Activated T-helper 1 cell treated with anti-CD3 and anti-CD28 coated beads, Interleukin-12 subunit alpha, Interleukin-12 subunit beta, Interleukin-2, Interleukin-4 antibody, amounts not matched to agents 30 ng/mL and 10 ng/mL and 1 ng/mL, durations not matched to agents 14 hours and 24 hours and 36 hours (primary cell): ENCODE measurements around the gene CAB39. TPM values are rescaled to one million over a fixed set of nuclear protein-coding genes. Genes with fewer than 3 reads are reported as not detected.
A peak's percentile ranks its signal among the peaks of the same experiment; 100 is the strongest.
"Not testable (repeated sequence)": the region's sequence is repeated elsewhere in the genome, so short reads cannot be mapped to it uniquely, and the experiment has no call there.

Source experiments
- DNase-seq: peaks from one replicate; pipeline ENCODE4 v3.0.0; 2021; ENCODE audit warnings: low spot score
- H3K27ac Mint-ChIP-seq: one replicate; pipeline ENCODE4 v1.8.0; 2021; ENCODE audit warnings: mild to moderate bottlenecking, mixed read lengths
- H3K27me3 Mint-ChIP-seq: one replicate; pipeline ENCODE4 v1.8.0; 2022; ENCODE audit warnings: mild to moderate bottlenecking, moderate library complexity, mixed read lengths; ENCODE audit not compliant: insufficient read depth
- H3K36me3 Mint-ChIP-seq: one replicate; pipeline ENCODE4 v1.8.0; 2021; ENCODE audit warnings: low read depth, mixed read lengths
- H3K4me1 Mint-ChIP-seq: one replicate; pipeline ENCODE4 v1.8.0; 2021; ENCODE audit warnings: low read depth, mixed read lengths
- H3K4me3 Mint-ChIP-seq: one replicate; pipeline ENCODE4 v1.8.0; 2021; ENCODE audit warnings: mild to moderate bottlenecking, moderate library complexity, mixed read lengths
- H3K9me3 Mint-ChIP-seq: one replicate; pipeline ENCODE4 v1.8.0; 2021; ENCODE audit warnings: mixed read lengths
- intact Hi-C: fragments of 100-400 bp; cut with micrococcal nuclease; formaldehyde crosslinking; loops from one replicate; pipeline ENCODE4 v1.15.1; 2024
- total RNA-seq: library from RNA; stranded (reverse); gene quantifications from 2 replicates; pipeline ENCODE4 v1.2.3, GENCODE V29; 2022

CAB39 gene
- total RNA-seq, 1 donor from 2014 or later, result 168 TPM

DNA sequence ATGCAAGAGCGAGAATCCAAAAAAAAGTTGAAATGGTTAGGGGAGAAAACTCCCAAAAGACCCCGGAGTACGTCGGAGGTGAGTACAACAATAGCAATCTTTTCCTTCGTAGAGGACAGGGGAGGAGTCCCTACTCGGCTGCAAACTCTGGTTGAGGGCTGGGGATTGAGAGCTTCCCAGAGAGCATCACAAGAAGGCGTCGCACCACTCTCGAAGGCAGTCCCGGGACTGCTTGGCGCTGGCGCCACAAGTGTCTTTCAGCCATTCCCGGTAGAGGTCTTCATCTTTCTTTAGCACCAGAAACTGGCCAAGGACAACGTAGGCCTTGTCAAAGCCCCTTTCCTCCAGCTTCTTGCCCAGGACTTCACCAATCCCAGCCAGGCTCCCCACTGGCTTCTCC lies 12.3 kb downstream of the CAB39 start:
- DNase-seq, intact Hi-C loops, H3K27me3 Mint-ChIP-seq, H3K9me3 Mint-ChIP-seq, H3K27ac Mint-ChIP-seq, H3K4me3 Mint-ChIP-seq: not testable (repeated sequence)
- H3K4me1 Mint-ChIP-seq, result peaks cover 62% of the 10 kb centered on the region
- peaks cover 38% of the 10 kb centered on the region for H3K36me3 Mint-ChIP-seq

GRCh38 chr2:230731512-230731911 lies 18.9 kb downstream of the CAB39 start:
- Mint-ChIP-seq H3K4me3 (no peak overlapping the region), H3K4me1 (peaks cover 59% of the 10 kb centered on the region), H3K9me3 (no peaks in the 10 kb centered on the region), H3K27me3 (no peaks in the 10 kb centered on the region), H3K36me3 (peaks cover 22% of the 10 kb centered on the region), H3K27ac (no peak overlapping the region)
- intact Hi-C loops, result no loop called here
- no peak for DNase-seq

DNA sequence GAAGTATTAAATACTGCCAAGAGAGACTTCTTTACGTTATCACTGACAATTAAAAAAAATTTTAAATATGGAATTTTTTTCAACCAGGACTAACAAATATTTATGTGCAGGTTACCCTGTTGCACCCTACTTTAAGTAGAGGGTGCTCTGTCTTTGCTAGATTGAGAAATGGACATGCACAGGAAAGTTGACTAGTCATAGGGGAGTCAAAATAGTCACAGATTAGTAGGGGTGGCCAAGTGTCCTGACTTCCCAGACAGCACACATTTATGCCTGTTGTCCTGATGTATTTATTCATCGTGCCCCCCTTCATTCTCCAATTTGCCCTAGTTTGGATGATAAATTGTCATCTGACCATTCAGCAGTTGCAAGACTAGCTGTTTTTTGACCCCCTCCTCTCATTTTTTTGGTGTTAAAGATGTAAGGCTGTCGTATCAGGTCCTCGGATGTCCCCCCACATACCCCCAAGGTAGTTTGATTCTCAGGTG lies 20.3 kb downstream of the CAB39 start:
- peak overlapping the region; percentile 53 for H3K27ac Mint-ChIP-seq
- intact Hi-C loops, result no loop called here
- H3K9me3 Mint-ChIP-seq, result no peaks in the 10 kb centered on the region

DNA sequence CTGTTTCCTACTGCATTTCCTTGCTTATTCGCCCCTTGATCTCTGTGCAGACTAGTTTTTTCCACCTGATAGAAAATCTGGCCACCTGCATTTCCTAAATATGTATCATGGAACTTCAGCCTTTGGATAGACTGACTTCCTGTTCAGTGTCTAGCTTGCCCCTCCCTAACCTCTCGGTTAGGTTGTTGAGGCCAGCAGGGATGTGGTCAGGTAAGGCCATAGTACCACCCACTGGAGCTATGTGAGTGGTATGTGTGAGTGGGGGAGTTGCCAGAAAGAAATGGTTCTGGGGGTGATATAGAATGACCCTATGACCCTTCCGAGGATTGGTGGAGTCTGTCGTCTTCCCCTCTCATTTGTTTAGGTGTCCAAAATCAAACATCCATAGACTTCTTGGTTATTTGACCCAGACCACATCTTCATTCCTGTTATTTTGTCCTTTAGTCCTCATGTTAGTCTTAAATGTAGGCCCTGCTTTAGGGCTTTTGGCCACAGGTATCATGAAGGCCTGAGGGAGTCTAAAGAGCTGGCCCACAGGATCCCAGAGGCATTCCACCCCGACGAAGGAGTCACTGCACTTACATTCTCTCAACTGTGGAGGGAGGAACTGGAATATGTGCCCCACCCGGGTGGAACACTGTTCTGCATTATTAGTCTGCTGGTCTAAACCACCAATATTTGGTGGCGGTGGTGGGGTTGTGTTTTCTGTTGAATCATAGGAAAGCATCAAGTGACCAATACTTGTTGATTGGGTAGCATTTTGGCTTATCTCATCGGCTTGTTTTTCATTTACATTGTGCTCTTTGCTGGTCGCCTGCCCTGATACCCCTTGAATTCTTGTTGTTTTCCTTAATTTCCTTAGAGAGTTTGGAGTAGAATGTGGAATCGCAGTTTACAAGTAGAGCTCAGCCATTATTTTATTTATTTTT lies 21.9 kb downstream of the CAB39 start:
- DNase-seq, result no peak
- no peaks in the 10 kb centered on the region for H3K9me3 Mint-ChIP-seq
- H3K27me3 Mint-ChIP-seq, result no peaks in the 10 kb centered on the region
- H3K4me1 Mint-ChIP-seq, result peaks cover 72% of the 10 kb centered on the region
- H3K27ac Mint-ChIP-seq, result peak overlapping the region; percentile 64
- intact Hi-C loops, result no loop called here
- peaks cover 28% of the 10 kb centered on the region for H3K36me3 Mint-ChIP-seq
- H3K4me3 Mint-ChIP-seq, result no peak overlapping the region

More for the DNA sequence above, 20.3 kb downstream of the CAB39 start:
- no peak for DNase-seq
- Mint-ChIP-seq H3K4me1 (peaks cover 67% of the 10 kb centered on the region), H3K36me3 (peaks cover 21% of the 10 kb centered on the region), H3K4me3 (no peak overlapping the region), H3K27me3 (no peaks in the 10 kb centered on the region)

GRCh38 chr2:230735884-230736283 lies 23.2 kb downstream of the CAB39 start:
- Mint-ChIP-seq H3K27ac (peak overlapping the region; percentile 59), H3K27me3 (no peaks in the 10 kb centered on the region)
- intact Hi-C loops, result loop anchor here (1.0 to 2.0 kb wide), 2 partner anchors 13 to 45 kb away; no protein-coding TSS in a partner anchor

GRCh38 chr2:230737300-230737699 lies 24.7 kb downstream of the CAB39 start:
- H3K9me3 Mint-ChIP-seq, result no peaks in the 10 kb centered on the region
- H3K36me3 Mint-ChIP-seq, result peaks cover 40% of the 10 kb centered on the region
- H3K27me3 Mint-ChIP-seq, result no peaks in the 10 kb centered on the region
- H3K4me3 Mint-ChIP-seq, result no peak overlapping the region
- peak overlapping the region; percentile 64 for H3K27ac Mint-ChIP-seq
- intact Hi-C loops, result loop anchor here (1.0 to 2.0 kb wide), 2 partner anchors 14 to 44 kb away; no protein-coding TSS in a partner anchor
- H3K4me1 Mint-ChIP-seq, result peaks cover 82% of the 10 kb centered on the region
- DNase-seq, result no peak

More at GRCh38 chr2:230735884-230736283, 23.2 kb downstream of the CAB39 start:
- H3K9me3 Mint-ChIP-seq, result no peaks in the 10 kb centered on the region
- peaks cover 37% of the 10 kb centered on the region for H3K36me3 Mint-ChIP-seq
- peaks cover 81% of the 10 kb centered on the region for H3K4me1 Mint-ChIP-seq
- H3K4me3 Mint-ChIP-seq, result peak overlapping the region; percentile 7
- DNase-seq, result no peak

- DNase-seq, result no peak
- Mint-ChIP-seq H3K27ac (peak overlapping the region; percentile 64), H3K9me3 (no peaks in the 10 kb centered on the region), H3K36me3 (peaks cover 40% of the 10 kb centered on the region), H3K4me3 (peak overlapping the region; percentile 37), H3K27me3 (no peaks in the 10 kb centered on the region), H3K4me1 (peaks cover 82% of the 10 kb centered on the region)
- intact Hi-C loops, result loop anchor here (1.0 to 2.0 kb wide), 2 partner anchors 13 to 43 kb away; no protein-coding TSS in a partner anchor
Observed at GRCh38 chr2:230737791-230738226, 25.2 kb downstream of the CAB39 start.

GRCh38 chr2:230738391-230738811 lies 25.8 kb downstream of the CAB39 start:
- Mint-ChIP-seq H3K9me3 (no peaks in the 10 kb centered on the region), H3K4me3 (peak overlapping the region; percentile 37), H3K36me3 (peaks cover 43% of the 10 kb centered on the region), H3K4me1 (peaks cover 82% of the 10 kb centered on the region), H3K27me3 (no peaks in the 10 kb centered on the region), H3K27ac (peak overlapping the region; percentile 64)
- intact Hi-C loops, result no loop called here
- no peak for DNase-seq

DNA sequence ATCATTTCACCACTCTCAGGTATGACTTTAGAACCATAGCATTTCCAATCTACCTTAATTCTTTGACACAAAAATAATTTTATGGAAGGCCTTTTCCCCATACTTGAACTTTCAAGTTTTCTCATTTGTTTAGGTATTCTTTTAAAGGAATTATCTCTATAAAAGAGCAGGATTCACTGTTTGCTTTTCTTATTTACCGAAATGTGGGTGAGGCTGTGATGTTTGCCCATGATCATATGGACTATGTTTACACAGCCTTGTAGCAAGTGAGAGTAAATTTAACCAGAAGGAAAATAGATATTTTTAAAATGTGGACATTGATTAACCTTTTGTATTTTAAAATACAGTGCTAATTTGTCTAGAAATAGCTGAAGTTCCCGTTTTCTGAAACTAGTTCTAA lies 26.3 kb downstream of the CAB39 start:
- Mint-ChIP-seq H3K4me3 (no peak overlapping the region), H3K27ac (peak overlapping the region; percentile 64), H3K9me3 (no peaks in the 10 kb centered on the region), H3K36me3 (peaks cover 41% of the 10 kb centered on the region), H3K27me3 (no peaks in the 10 kb centered on the region), H3K4me1 (peaks cover 79% of the 10 kb centered on the region)
- DNase-seq, result no peak
- intact Hi-C loops, result no loop called here

DNA sequence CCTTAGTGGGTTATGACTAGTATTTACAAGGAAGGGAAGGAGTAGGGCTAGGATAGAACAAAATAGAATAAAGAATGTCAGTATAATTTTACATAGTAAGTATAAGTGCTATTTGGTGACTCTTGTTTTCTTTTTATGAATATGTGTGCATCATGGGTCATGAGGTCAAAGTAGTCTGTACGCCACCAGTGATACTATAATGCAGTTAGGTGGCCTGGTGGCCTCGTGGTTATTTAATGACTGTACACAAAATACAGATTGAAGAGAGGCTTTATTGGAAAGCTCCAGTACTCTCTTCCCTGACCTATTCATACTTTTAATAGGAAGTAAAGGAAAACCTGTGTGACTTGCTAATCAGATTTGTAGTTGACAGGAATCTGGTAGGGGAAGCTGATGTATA lies 27.3 kb downstream of the CAB39 start:
- no peaks in the 10 kb centered on the region for H3K9me3 Mint-ChIP-seq
- intact Hi-C loops, result loop anchor here (1.0 kb wide), 1 partner anchor 10 kb away; no protein-coding TSS in a partner anchor
- peaks cover 69% of the 10 kb centered on the region for H3K4me1 Mint-ChIP-seq

DNA sequence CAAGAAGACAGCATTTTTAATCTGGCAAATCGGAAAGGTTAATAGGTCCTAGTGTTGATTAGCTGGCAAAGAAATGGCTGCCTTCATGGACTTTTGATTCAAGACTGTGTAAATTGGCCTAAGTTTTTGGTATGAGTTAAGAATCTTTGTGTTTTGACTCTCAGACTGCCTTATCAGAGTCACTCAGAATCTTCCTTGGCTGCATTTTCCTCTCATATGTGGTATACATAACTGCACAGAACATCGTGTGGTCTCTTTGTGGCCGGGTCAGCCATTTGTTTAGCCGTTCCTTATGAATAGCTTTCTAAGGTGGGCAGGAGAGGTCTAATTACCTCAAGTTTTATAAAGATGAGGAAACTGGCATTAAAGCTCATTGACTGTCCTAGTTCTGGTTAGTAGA lies 30.1 kb downstream of the CAB39 start:
- no peak overlapping the region for H3K27ac Mint-ChIP-seq
- peaks cover 64% of the 10 kb centered on the region for H3K4me1 Mint-ChIP-seq
- H3K27me3 Mint-ChIP-seq, result no peaks in the 10 kb centered on the region
- no peaks in the 10 kb centered on the region for H3K9me3 Mint-ChIP-seq
- intact Hi-C loops, result no loop called here
- H3K4me3 Mint-ChIP-seq, result no peak overlapping the region
- H3K36me3 Mint-ChIP-seq, result peaks cover 49% of the 10 kb centered on the region
- no peak for DNase-seq

More for the DNA sequence above, 27.3 kb downstream of the CAB39 start:
- peak overlapping the region; percentile 61 for H3K27ac Mint-ChIP-seq
- H3K36me3 Mint-ChIP-seq, result peaks cover 36% of the 10 kb centered on the region
- no peak for DNase-seq
- H3K27me3 Mint-ChIP-seq, result no peaks in the 10 kb centered on the region
- H3K4me3 Mint-ChIP-seq, result no peak overlapping the region

DNA sequence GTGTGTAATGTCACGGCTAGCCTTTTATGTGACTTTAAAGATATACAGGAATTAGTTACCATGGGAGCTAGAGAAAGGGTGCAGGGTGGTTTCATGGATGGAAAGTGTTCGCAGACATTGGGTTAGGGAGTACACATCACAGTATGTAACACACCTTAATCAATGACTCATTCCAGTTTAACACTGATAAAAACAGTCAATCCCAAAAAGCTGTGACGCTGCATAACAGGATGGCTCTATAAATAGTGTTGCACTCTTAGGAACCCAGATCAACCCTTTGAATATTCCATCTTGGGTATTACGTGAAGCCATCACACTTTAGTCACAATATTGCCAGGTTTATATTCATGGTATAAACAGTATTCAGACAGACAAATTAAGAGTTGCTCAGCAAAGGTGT lies 33.6 kb downstream of the CAB39 start:
- no peak overlapping the region for H3K4me3 Mint-ChIP-seq
- no peaks in the 10 kb centered on the region for H3K27me3 Mint-ChIP-seq
- peaks cover 59% of the 10 kb centered on the region for H3K4me1 Mint-ChIP-seq
- DNase-seq, result no peak
- peaks cover 39% of the 10 kb centered on the region for H3K36me3 Mint-ChIP-seq
- H3K9me3 Mint-ChIP-seq, result no peaks in the 10 kb centered on the region
- H3K27ac Mint-ChIP-seq, result peak overlapping the region; percentile 7
- intact Hi-C loops, result no loop called here

DNA sequence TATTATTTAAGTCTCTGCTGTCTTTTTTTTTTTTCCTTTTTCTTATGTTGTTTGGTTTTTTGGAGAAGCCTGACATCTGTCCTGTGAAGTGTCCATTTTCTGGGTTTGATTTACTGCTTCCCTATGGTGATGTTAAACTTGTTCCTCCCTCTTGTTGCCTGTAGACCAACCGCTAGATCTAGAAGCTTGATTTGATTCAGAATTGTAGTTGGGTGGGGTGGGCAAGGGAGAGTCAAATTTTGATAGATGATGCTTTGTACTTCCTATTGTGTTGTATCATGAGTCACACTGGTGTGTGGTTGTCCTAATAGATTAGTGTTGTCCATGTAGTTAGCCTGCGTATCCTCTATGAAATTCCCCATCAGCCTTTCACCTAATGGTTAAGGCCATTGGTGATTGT lies 35.4 kb downstream of the CAB39 start:
- H3K27me3 Mint-ChIP-seq, result no peaks in the 10 kb centered on the region
- no peak for DNase-seq
- H3K36me3 Mint-ChIP-seq, result peaks cover 42% of the 10 kb centered on the region
- H3K9me3 Mint-ChIP-seq, result no peaks in the 10 kb centered on the region
- intact Hi-C loops, result no loop called here
- peak overlapping the region; percentile 70 for H3K27ac Mint-ChIP-seq
- no peak overlapping the region for H3K4me3 Mint-ChIP-seq
- H3K4me1 Mint-ChIP-seq, result peaks cover 67% of the 10 kb centered on the region
